NT2/D1 (cell line): ENCODE measurements around the gene PPP3CA.
A peak's percentile ranks its signal among the peaks of the same experiment; 100 is the strongest.

ENCODE experiments used
- DNase-seq: peaks from one replicate; pipeline ENCODE4 v3.0.0-alpha.2; 2011; ENCODE audit warnings: low read depth, low spot score
- H3K27me3 ChIP-seq: 2 replicates; pipeline ENCODE4 v1.6.0; 2011; ENCODE audit warnings: mild to moderate bottlenecking; ENCODE audit not compliant: insufficient read length, insufficient read depth
- H3K36me3 ChIP-seq: 2 replicates; pipeline ENCODE4 v1.6.1; 2011; ENCODE audit warnings: mild to moderate bottlenecking, low read length, mixed read lengths; ENCODE audit not compliant: insufficient read depth, insufficient read length
- H3K4me1 ChIP-seq: 2 replicates; pipeline ENCODE4 v1.5.1; 2011; ENCODE audit not compliant: insufficient read depth, insufficient read length
- H3K4me3 ChIP-seq: 2 replicates; pipeline ENCODE4 v1.5.1; 2011; ENCODE audit warnings: low read depth; ENCODE audit not compliant: insufficient read length
- H3K9ac ChIP-seq: 2 replicates; pipeline ENCODE4 v1.6.0; 2011; ENCODE audit warnings: low read depth; ENCODE audit not compliant: insufficient read length
- H3K9me3 ChIP-seq: 2 replicates; pipeline ENCODE4 v1.5.1; 2011; ENCODE audit warnings: mild to moderate bottlenecking, low read length; ENCODE audit not compliant: insufficient read depth
- SUZ12 ChIP-seq: IDR thresholded peaks from 2 replicates; pipeline ENCODE4 v1.6.1; 2011; ENCODE audit not compliant: insufficient read length, insufficient read depth; ENCODE audit errors: extremely low read depth
- YY1 ChIP-seq: IDR thresholded peaks from 2 replicates; pipeline ENCODE4 v1.6.1; 2011; ENCODE audit not compliant: insufficient read length, insufficient read depth
- ZNF274 ChIP-seq: IDR thresholded peaks from 2 replicates; pipeline ENCODE4 v1.6.1; 2011; ENCODE audit warnings: mild to moderate bottlenecking, low read depth, low read length

PPP3CA gene

GRCh38 chr4:101346351-101347266 lies 717 bp downstream of the PPP3CA start:
- peak overlapping the region; percentile 80 for H3K9ac ChIP-seq
- H3K36me3 ChIP-seq, result no peaks in the 10 kb centered on the region
- DNase-seq, result no peak
- peaks cover 16% of the 10 kb centered on the region for H3K27me3 ChIP-seq
- H3K9me3 ChIP-seq, result no peaks in the 10 kb centered on the region
- no peak for TF ChIP-seq ZNF274
- TF ChIP-seq SUZ12, result no peak
- no peak for TF ChIP-seq YY1
- H3K4me3 ChIP-seq, result peak overlapping the region; percentile 70
- H3K4me1 ChIP-seq, result peaks cover 2% of the 10 kb centered on the region

- no peak for DNase-seq
- Histone ChIP-seq H3K36me3 (no peaks in the 10 kb centered on the region), H3K4me1 (peaks cover 2% of the 10 kb centered on the region), H3K9me3 (no peaks in the 10 kb centered on the region), H3K9ac (peak overlapping the region; percentile 64), H3K4me3 (peak overlapping the region; percentile 42), H3K27me3 (peaks cover 14% of the 10 kb centered on the region)
- no peak for TF ChIP-seq YY1
- TF ChIP-seq ZNF274, result no peak
- TF ChIP-seq SUZ12, result no peak
Measured at GRCh38 chr4:101345596-101346350, 1.6 kb downstream of the PPP3CA start.

DNA sequence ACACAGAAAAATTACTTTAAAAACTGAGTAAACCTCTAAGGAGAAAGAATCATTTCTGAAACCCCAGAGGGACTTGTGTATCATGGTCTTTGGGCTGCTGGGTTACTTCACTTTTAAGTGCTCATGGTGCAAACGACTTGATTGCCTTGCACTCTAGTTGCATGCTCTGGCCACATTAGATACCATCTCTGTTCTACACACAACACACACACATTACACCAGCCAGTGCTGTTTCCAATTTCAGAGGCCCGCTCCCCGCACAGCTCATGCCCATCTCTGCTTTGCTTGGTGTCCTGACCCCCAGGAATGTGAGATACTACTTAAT lies 2.1 kb downstream of the PPP3CA start:
- Histone ChIP-seq H3K4me3 (peak overlapping the region; percentile 42), H3K9me3 (no peaks in the 10 kb centered on the region), H3K4me1 (peaks cover 2% of the 10 kb centered on the region), H3K36me3 (no peaks in the 10 kb centered on the region), H3K27me3 (peaks cover 9% of the 10 kb centered on the region), H3K9ac (peak overlapping the region; percentile 64)
- TF ChIP-seq ZNF274, result no peak
- no peak for TF ChIP-seq YY1
- TF ChIP-seq SUZ12, result no peak
- DNase-seq, result no peak

DNA sequence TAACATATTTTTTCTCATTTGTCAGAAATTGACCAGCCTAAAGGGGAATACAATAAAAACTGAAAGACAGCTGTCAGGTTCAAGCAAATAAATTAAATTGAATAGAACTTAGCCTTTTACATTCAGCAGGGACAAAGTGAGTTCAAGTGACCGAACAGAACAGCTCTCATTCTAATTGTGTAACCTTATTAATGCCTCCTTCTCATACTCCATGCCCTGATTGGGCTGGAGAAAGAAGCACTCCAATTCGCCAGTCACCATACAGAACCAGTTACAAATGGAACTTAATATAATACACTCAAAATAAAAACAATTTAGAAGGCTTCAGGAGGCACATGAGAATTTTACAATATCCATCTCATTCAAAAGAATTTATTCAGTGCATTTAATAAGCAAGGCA lies 8.0 kb downstream of the PPP3CA start:
- Histone ChIP-seq H3K36me3 (no peaks in the 10 kb centered on the region), H3K4me3 (no peak overlapping the region)
- TF ChIP-seq SUZ12 (no peak), ZNF274 (no peak), YY1 (no peak)

GRCh38 chr4:101337688-101338087 lies 9.6 kb downstream of the PPP3CA start:
- no peak for DNase-seq
- no peak for TF ChIP-seq YY1
- no peak for TF ChIP-seq ZNF274
- TF ChIP-seq SUZ12, result no peak
- H3K4me1 ChIP-seq, result no peaks in the 10 kb centered on the region

More for the DNA sequence above, 8.0 kb downstream of the PPP3CA start:
- Histone ChIP-seq H3K27me3 (no peaks in the 10 kb centered on the region), H3K4me1 (no peaks in the 10 kb centered on the region), H3K9ac (no peak overlapping the region), H3K9me3 (no peaks in the 10 kb centered on the region)
- no peak for DNase-seq

DNA sequence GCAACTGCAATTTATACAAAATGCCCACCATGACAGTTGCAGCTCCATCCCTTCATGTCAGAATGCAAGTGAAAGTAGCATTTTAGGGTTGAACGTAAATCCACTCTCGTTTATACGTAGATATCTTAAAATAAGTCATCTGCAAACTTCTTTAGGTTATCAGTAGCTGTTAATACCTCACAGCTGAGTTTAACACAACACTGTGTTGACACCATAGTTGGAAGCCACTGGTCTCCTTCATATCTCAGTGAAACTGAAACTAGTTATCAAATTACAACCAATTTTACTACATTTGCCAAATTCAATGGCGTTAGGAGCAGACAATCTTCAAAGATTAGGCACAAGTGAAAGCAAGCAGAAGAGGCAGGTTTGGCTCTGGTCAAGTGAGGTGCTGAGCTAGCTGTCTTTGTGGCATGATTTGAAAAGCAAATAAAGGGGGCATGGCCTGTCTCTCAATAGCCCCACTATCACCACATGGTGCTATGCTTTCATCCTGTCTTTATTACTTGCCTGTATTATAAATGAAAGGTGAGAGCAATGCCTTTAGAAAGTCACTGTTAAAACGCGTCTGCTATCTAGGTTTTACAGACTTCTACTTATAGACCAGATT lies 12.3 kb downstream of the PPP3CA start:
- no peak for TF ChIP-seq ZNF274
- no peak for TF ChIP-seq YY1
- no peak for TF ChIP-seq SUZ12

More at GRCh38 chr4:101337688-101338087, 9.6 kb downstream of the PPP3CA start:
- H3K27me3 ChIP-seq, result no peaks in the 10 kb centered on the region
- H3K4me3 ChIP-seq, result no peak overlapping the region
- H3K9ac ChIP-seq, result no peak overlapping the region
- H3K36me3 ChIP-seq, result no peaks in the 10 kb centered on the region
- no peaks in the 10 kb centered on the region for H3K9me3 ChIP-seq

More for the DNA sequence above, 12.3 kb downstream of the PPP3CA start:
- no peak for DNase-seq
- Histone ChIP-seq H3K36me3 (no peaks in the 10 kb centered on the region), H3K4me1 (no peaks in the 10 kb centered on the region), H3K9me3 (no peaks in the 10 kb centered on the region), H3K4me3 (no peak overlapping the region), H3K9ac (no peak overlapping the region), H3K27me3 (no peaks in the 10 kb centered on the region)
